Transverse colon (tissue), 4 donors: ENCODE measurements around the gene LRRIQ1. TPM values are rescaled to one million over a fixed set of nuclear protein-coding genes. Genes with fewer than 3 reads are reported as not detected.

ENCODE experiments used
- DNase-seq: peaks from one replicate; pipeline ENCODE4 v3.0.0-alpha.2; 2019
- H3K27ac ChIP-seq, 4 donors: fragments of 200-600 bp; sonication (generic); 2 replicates each; pipeline ENCODE4 v1.5.1; 2016 to 2018; ENCODE audit warnings: inconsistent platforms in 4 of 4
- H3K27me3 ChIP-seq: fragments of 200-600 bp; sonication (generic); 2 replicates; pipeline ENCODE4 v1.5.1; 2017; ENCODE audit warnings: inconsistent platforms
- H3K36me3 ChIP-seq, 4 donors: fragments of 200-600 bp; sonication (generic); 2 replicates each; pipeline ENCODE4 v1.5.1; 2017 to 2019; ENCODE audit warnings: inconsistent platforms in 4 of 4
- H3K4me1 ChIP-seq, 4 donors: fragments of 200-600 bp; sonication (generic); 2 replicates each; pipeline ENCODE4 v1.5.1; 2017 to 2020; ENCODE audit warnings: inconsistent platforms in 4 of 4
- H3K4me3 ChIP-seq, 4 donors: fragments of 200-600 bp; sonication (generic); 1 replicate in 1 of 4; 2 replicates in 3 of 4; pipeline versions ENCODE4 v1.5.1 to v1.6.1; 2017 to 2019; ENCODE audit warnings: inconsistent platforms in 4 of 4
- H3K9me3 ChIP-seq, 2 donors: fragments of 200-600 bp; sonication (generic); 2 replicates each; pipeline ENCODE4 v1.5.1; 2017 to 2019; ENCODE audit warnings: inconsistent platforms in 2 of 2
- EP300 ChIP-seq: sonication (generic); formaldehyde crosslinking; IDR thresholded peaks from one replicate; pipeline ENCODE4 v1.6.1; 2017; ENCODE audit warnings: antibody characterized with exemption, low read depth
- POLR2A ChIP-seq: fragments of 450-650 bp; IDR thresholded peaks from one replicate; pipeline ENCODE4 v1.6.1; 2016; ENCODE audit warnings: antibody characterized with exemption, mild to moderate bottlenecking, moderate library complexity
- POLR2AphosphoS5 ChIP-seq, 3 donors: sonication (generic); formaldehyde crosslinking; IDR thresholded peaks; one replicate each; pipeline ENCODE4 v1.6.1; 2016; ENCODE audit warnings: antibody characterized with exemption in 3 of 3
- WGBS, 2 donors: methylation state at CpG; one replicate each; pipeline ENCODE4 v1.1.5; 2018; ENCODE audit warnings: low coverage in 1 of 2; 5-methylcytosine and 5-hydroxymethylcytosine counted together
- in situ Hi-C, 4 donors: fragments of 200-750 bp; cut with MboI; loops; one replicate each; pipeline versions ENCODE4 v1.15.0 to v1.15.1; 2017; ENCODE audit warnings: low sequenced_read_pairs in 3 of 4, low pct_ligation_motif_present in 1 of 4, low pct_unique_long_range_greater_than_20kb in 1 of 4
- intact Hi-C: fragments of 100-400 bp; cut with DNase I; formaldehyde crosslinking; loops from one replicate; pipeline ENCODE4 v1.15.1; 2023; ENCODE audit warnings: low total_unique reads
- total RNA-seq, 4 donors: library from RNA; depleted of rRNA; stranded (reverse); fragments of >200 nt; gene quantifications; one replicate each; pipeline ENCODE4 v1.1.0, GENCODE V29; 2016
- TF ChIP-seq, protein P1 (sequence below), 5 experiments: fragments of 200-600 bp in 3 of 5; fragments of 450-650 bp in 2 of 5; sonication (generic) in 3 of 5; IDR thresholded peaks; 1 replicate in 2 of 5; 2 replicates in 3 of 5; pipeline ENCODE4 v1.5.1; 2016 to 2017; ENCODE audit warnings: antibody characterized with exemption in 5 of 5, inconsistent platforms in 3 of 5, mild to moderate bottlenecking in 2 of 5, moderate library complexity in 1 of 5

Gene LRRIQ1
- total RNA-seq, 4 donors from 2014 or later: not detected

DNA sequence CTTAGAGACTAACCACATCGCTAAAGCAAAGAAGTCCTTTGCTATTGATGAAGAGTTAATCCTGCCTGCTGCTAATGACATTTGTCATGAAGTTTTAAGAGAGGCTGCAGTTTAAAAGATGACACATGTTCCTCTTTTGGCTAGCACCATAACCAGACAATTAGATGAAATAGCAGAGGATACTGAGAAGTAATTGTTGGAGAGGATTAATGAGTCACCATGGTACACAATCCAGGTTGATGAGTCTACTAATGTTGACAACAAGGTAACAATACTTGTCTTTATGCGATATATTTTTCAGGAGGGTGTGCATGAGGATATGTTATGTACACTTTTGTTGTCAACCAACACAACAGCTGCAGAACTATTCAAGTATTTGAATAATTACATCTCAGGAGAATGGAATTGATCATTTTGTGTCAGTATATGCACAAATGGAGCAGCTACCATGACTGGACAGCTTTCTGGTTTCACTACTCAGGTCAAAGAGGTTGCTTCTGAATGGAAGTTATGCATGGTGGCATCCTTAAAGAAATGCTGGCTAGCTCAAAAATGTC is 56.7 kb downstream of the LRRIQ1 start:
- TF ChIP-seq POLR2AphosphoS5 (IDR thresholded peaks at IDR 0.05) (no peak), EP300 (no peak), POLR2A (no peak)
- TF ChIP-seq, protein P1, sequence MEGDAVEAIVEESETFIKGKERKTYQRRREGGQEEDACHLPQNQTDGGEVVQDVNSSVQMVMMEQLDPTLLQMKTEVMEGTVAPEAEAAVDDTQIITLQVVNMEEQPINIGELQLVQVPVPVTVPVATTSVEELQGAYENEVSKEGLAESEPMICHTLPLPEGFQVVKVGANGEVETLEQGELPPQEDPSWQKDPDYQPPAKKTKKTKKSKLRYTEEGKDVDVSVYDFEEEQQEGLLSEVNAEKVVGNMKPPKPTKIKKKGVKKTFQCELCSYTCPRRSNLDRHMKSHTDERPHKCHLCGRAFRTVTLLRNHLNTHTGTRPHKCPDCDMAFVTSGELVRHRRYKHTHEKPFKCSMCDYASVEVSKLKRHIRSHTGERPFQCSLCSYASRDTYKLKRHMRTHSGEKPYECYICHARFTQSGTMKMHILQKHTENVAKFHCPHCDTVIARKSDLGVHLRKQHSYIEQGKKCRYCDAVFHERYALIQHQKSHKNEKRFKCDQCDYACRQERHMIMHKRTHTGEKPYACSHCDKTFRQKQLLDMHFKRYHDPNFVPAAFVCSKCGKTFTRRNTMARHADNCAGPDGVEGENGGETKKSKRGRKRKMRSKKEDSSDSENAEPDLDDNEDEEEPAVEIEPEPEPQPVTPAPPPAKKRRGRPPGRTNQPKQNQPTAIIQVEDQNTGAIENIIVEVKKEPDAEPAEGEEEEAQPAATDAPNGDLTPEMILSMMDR (IDR thresholded peaks at IDR 0.05): no peak
- no peaks in the 10 kb centered on the region for H3K36me3 ChIP-seq
- no peak overlapping the region for H3K27ac ChIP-seq
- intact Hi-C loops: no loop called here
- no peaks in the 10 kb centered on the region for H3K27me3 ChIP-seq
- no peaks in the 10 kb centered on the region for H3K4me1 ChIP-seq
- H3K9me3 ChIP-seq: no peaks in the 10 kb centered on the region
- DNase-seq: no peak
- 72 to 79% methylated on average over 2 of the region's 2 CpGs for WGBS, 2 donors
- no peak overlapping the region for H3K4me3 ChIP-seq
- in situ Hi-C loops: loop anchor here in 1 of 4 donors (25.0 kb wide), 1 partner anchor 344 kb away; no protein-coding TSS in a partner anchor

DNA sequence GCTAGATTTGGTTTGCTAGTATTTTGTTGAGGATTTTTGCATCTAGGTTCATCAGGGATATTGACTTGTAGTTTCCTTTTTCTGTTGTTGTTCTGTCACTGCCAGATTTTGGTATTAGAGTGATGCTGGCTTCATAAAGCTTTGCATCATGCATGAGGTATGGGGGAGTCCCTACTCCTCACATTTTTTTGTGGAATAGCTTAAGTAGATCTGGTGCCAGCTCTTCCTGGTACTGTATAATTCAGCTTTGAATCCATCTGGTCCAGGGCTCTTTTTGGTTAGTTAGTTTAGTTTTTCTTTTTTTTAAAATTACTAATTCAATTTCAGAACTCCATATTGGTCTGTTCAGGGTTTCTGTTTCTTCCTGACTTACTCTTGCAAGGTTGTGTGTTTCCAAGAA is 59.4 kb downstream of the LRRIQ1 start:
- no peaks in the 10 kb centered on the region for H3K4me1 ChIP-seq
- no peaks in the 10 kb centered on the region for H3K9me3 ChIP-seq
- no peak overlapping the region for H3K4me3 ChIP-seq
- no peak overlapping the region for H3K27ac ChIP-seq
- no peaks in the 10 kb centered on the region for H3K36me3 ChIP-seq
- intact Hi-C loops: no loop called here
- no peaks in the 10 kb centered on the region for H3K27me3 ChIP-seq
- in situ Hi-C loops: loop anchor here in 1 of 4 donors (25.0 kb wide), 1 partner anchor 342 kb away; no protein-coding TSS in a partner anchor
- TF ChIP-seq EP300: no peak
- TF ChIP-seq POLR2AphosphoS5 (IDR thresholded peaks at IDR 0.05): no peak
- TF ChIP-seq POLR2A: no peak
- TF ChIP-seq, protein P1 (IDR thresholded peaks at IDR 0.05): no peak
- no peak for DNase-seq

DNA sequence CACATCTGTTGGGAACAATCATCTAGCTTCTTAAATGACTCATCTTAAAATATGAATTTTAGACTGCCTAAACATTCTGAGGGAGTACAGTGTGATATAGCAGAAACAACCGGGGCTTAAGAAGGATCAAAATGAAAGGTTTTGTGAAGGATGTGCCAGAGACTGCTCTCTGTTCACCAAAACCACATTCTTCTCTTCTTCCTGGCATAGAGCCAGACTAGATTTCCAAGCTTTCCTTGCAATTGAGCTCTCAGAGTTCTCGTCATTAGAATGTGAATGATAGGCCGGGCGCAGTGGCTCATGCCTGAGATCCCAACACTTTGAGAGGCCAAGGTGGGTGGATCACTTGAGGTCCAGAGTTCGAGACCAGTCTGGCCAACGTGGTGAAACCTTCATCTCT is 94.5 kb downstream of the LRRIQ1 start:
- H3K9me3 ChIP-seq: no peaks in the 10 kb centered on the region
- no peak for DNase-seq
- TF ChIP-seq, protein P1 (IDR thresholded peaks at IDR 0.05): no peak
- TF ChIP-seq POLR2AphosphoS5 (IDR thresholded peaks at IDR 0.05) (no peak), EP300 (no peak), POLR2A (no peak)
- intact Hi-C loops (no loop called here), in situ Hi-C loops (no loop called here)
- H3K4me1 ChIP-seq: no peaks in the 10 kb centered on the region
- 80 to 85% methylated on average over 6 of the region's 6 CpGs for WGBS, 2 donors
- H3K36me3 ChIP-seq: no peaks in the 10 kb centered on the region
- H3K27me3 ChIP-seq: no peaks in the 10 kb centered on the region
- H3K4me3 ChIP-seq: no peak overlapping the region
- no peak overlapping the region for H3K27ac ChIP-seq

DNA sequence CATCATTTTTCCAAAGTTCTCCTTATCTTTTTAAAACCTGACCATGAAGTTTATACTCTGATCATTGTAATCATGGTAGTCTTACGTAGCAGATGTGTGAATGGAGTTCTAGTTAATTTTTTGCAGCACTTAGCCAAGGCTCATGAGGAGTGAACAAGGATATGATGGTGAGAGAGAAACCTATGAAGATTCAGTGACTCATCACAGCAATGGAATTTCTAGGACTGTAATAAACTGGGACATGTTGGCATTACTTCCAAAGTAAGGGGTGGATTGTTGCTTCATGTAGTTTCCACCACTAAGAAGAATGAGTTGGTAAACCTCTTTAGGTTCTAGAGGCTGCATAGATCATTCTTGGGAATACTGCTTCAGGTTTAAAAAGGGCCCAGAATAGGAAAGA is 102.7 kb downstream of the LRRIQ1 start:
- no peak overlapping the region for H3K4me3 ChIP-seq
- no peaks in the 10 kb centered on the region for H3K27me3 ChIP-seq
- no peaks in the 10 kb centered on the region for H3K4me1 ChIP-seq
- H3K9me3 ChIP-seq: no peaks in the 10 kb centered on the region
- H3K36me3 ChIP-seq: no peaks in the 10 kb centered on the region
- DNase-seq: no peak
- H3K27ac ChIP-seq: no peak overlapping the region
- in situ Hi-C loops: no loop called here
- intact Hi-C loops: no loop called here
- TF ChIP-seq EP300: no peak
- WGBS, 2 donors: 48 to 67% methylated on average over 1 of the region's 1 CpG

DNA sequence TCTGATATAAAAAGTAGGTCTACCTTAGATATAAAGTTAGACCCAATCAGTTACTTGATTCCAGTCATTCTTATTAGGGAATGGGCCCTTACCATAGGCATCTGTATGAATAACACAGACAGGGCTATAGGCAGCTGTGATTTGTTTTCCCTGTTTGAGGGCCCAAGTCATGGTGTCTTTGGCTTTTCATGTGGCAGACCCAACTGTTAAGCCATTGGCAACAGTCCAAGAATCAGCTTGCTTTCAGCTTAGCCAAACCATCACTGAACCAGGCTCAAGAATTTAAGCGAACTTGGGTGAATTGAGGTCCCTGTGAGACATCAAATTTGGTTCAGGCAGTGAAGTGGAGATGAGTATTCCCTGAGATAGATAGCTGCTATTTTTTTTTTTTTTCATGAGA is 111.2 kb downstream of the LRRIQ1 start:
- TF ChIP-seq, protein P1 (IDR thresholded peaks at IDR 0.05): no peak
- TF ChIP-seq EP300 (no peak), POLR2AphosphoS5 (IDR thresholded peaks at IDR 0.05) (no peak), POLR2A (no peak)
- in situ Hi-C loops: no loop called here

More for the DNA sequence above, 111.2 kb downstream of the LRRIQ1 start:
- no peak for DNase-seq
- Histone ChIP-seq H3K27me3 (no peaks in the 10 kb centered on the region), H3K36me3 (no peaks in the 10 kb centered on the region), H3K27ac (no peak overlapping the region), H3K4me1 (no peaks in the 10 kb centered on the region), H3K4me3 (no peak overlapping the region), H3K9me3 (no peaks in the 10 kb centered on the region)
- 82 to 87% methylated on average over 1 of the region's 1 CpG for WGBS, 2 donors
- intact Hi-C loops: no loop called here
